AG04450 (cell line): Measurements from ENCODE around the gene SGPL1. TPM values are rescaled to one million over a fixed set of nuclear protein-coding genes. Genes with fewer than 3 reads are reported as not detected.

ENCODE experiments used
- CTCF ChIA-PET: fragments of 300-600, 350-600 bp; formaldehyde crosslinking; extraction: SDS; loops from one replicate; lab custom pipeline; 2022; ENCODE audit warnings: antibody characterized with exemption, inconsistent platforms; lab: Charles Lee
- POLR2A ChIA-PET: fragments of 350-600 bp; formaldehyde crosslinking; extraction: SDS; loops from one replicate; lab custom pipeline; 2021; ENCODE audit warnings: antibody characterized with exemption, inconsistent platforms; lab: Yijun Ruan, JAX
- DNase-seq: peaks from one replicate; pipeline ENCODE4 v3.0.0-alpha.2; 2011; ENCODE audit warnings: low read depth, low spot score
- H3K27ac ChIP-seq: one replicate; pipeline ENCODE4 v1.5.1; 2012; ENCODE audit warnings: low read depth, low read length, control low read depth
- H3K27me3 ChIP-seq: one replicate; pipeline ENCODE4 v1.6.0; 2012; ENCODE audit warnings: low read length; ENCODE audit not compliant: control insufficient read depth, insufficient read depth
- H3K4me3 ChIP-seq: 2 replicates; pipeline ENCODE4 v1.5.1; 2011; ENCODE audit warnings: mild to moderate bottlenecking, low read depth, low read length, control low read depth
- H3K9me3 ChIP-seq: 2 replicates; pipeline ENCODE4 v1.5.1; 2012; ENCODE audit warnings: low read length; ENCODE audit not compliant: control insufficient read depth, insufficient read depth
- polyA plus RNA-seq: library from polyadenylated mRNA; depleted of rRNA; stranded (reverse); fragments of >200 nt; gene quantifications from 2 replicates; pipeline ENCODE4 v1.2.3, GENCODE V29; 2011
- TF ChIP-seq, protein P1 (sequence below): IDR thresholded peaks from 2 replicates; pipeline ENCODE4 v1.5.1; 2011; ENCODE audit warnings: low read depth, low read length, control low read depth, inconsistent platforms

SGPL1 gene
- polyA plus RNA-seq, 1 experiment = 30.8 TPM

DNA sequence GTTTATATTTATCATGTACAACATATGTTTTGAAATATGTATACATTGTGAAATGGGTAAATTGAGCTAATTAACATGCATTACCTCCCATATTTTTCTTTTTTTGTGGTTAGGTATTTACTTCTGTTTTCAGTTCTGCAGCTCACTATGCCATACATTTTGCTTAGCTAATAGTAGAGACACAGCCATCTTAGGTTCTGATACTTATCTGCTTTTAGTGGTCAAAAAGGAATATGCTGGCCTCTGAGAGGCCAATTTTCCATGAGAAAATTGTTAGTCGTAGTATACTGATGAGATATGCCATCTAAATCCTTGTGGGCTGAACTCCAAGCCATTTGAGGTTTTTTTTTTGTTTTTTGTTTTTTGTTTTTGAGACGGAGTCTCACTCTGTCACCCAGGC is 31.0 kb downstream of the SGPL1 start:
- no peak for DNase-seq
- H3K27ac ChIP-seq = no peak overlapping the region
- CTCF ChIA-PET = interaction anchor here (1.1 kb wide), 1 partner anchor 34 kb away, joined by 3 read pairs; no protein-coding TSS in a partner anchor
- TF ChIP-seq, protein P1, sequence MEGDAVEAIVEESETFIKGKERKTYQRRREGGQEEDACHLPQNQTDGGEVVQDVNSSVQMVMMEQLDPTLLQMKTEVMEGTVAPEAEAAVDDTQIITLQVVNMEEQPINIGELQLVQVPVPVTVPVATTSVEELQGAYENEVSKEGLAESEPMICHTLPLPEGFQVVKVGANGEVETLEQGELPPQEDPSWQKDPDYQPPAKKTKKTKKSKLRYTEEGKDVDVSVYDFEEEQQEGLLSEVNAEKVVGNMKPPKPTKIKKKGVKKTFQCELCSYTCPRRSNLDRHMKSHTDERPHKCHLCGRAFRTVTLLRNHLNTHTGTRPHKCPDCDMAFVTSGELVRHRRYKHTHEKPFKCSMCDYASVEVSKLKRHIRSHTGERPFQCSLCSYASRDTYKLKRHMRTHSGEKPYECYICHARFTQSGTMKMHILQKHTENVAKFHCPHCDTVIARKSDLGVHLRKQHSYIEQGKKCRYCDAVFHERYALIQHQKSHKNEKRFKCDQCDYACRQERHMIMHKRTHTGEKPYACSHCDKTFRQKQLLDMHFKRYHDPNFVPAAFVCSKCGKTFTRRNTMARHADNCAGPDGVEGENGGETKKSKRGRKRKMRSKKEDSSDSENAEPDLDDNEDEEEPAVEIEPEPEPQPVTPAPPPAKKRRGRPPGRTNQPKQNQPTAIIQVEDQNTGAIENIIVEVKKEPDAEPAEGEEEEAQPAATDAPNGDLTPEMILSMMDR = no peak
- POLR2A ChIA-PET = no interaction called here
- no peak overlapping the region for H3K4me3 ChIP-seq
- H3K27me3 ChIP-seq = no peaks in the 10 kb centered on the region
- H3K9me3 ChIP-seq = no peaks in the 10 kb centered on the region

DNA sequence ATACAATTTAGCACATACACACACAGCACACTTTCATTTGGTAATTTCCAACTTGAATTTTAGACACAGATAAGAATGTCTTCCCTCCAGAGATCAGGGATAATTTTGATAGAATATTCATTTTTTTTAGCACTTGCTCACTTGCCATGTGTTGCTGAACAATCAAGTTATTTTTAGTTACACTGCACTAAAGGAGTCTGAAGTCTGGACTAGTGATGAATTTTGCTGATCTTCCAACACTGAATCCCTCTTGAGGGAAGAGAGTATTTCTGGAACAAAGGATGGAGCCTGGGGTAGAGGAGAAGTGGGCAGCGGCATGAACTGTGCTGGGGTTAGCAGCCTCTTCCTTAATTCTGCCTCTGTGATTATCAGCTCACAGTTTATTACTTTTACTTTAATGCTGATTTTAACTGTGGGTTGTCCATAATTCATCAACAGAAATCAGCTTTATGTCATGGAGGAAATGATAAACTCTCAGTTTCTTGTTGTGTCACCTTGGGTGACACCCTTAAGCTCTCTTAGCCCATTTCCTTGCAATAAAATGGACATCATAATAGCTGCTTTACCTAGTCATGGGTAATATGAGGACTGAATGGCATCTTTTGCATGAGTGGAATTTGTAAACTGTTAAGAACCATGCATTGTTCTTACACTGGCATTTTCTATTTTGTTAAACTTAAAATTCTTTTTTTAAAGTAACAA is 32.1 kb downstream of the SGPL1 start:
- ChIA-PET CTCF (no interaction called here), POLR2A (no interaction called here)
- H3K27ac ChIP-seq = no peak overlapping the region
- DNase-seq = no peak
- no peaks in the 10 kb centered on the region for H3K9me3 ChIP-seq
- TF ChIP-seq, protein P1 = no peak
- no peaks in the 10 kb centered on the region for H3K27me3 ChIP-seq
- no peak overlapping the region for H3K4me3 ChIP-seq

DNA sequence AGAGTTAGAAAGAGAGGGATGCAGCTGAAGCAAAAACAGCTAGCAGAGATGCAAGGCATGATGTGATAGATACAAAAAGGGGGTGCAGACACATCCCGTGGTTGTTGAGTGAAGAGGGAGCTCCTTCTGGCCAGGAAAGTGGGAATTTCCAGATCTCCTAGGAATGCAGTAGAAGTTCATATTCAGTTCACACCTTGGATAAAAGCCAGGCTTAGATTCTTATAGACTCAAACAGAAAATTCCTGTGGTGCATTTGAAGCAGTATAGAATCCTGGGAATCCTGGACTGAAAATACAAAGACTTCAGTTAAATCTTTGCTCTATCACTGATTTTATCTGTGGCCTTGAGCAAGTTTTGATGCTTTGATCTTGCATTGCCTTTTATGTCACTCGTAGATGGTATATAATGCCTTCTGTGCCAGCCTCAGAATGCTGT is 33.9 kb downstream of the SGPL1 start:
- TF ChIP-seq, protein P1 = no peak
- CTCF ChIA-PET = no interaction called here

DNA sequence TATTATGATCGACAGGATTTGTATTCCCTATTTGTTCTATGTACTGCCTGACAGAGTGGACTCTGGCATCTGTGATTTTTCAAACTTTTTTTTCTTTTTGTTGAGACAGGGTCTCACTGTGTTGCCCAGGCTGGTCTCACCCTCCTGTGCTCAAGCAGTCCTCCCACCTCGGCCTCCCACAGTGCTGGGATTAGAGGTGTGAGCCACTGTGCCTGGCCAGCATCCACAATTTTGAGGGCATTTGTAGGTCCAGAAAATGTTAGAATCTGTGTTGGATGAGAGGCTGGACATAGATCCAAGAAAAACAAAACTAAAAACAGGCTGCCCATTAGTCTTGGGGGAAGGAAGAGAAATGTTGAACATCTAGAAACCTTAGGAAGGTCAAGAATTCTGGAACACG is 34.3 kb downstream of the SGPL1 start:
- no peak for DNase-seq

More for the DNA sequence above, 33.9 kb downstream of the SGPL1 start:
- Histone ChIP-seq H3K9me3 (no peaks in the 10 kb centered on the region), H3K27ac (peak overlapping the region; percentile 49), H3K4me3 (no peak overlapping the region), H3K27me3 (no peaks in the 10 kb centered on the region)
- POLR2A ChIA-PET = no interaction called here
- peak; percentile 77 for DNase-seq

More for the DNA sequence above, 34.3 kb downstream of the SGPL1 start:
- TF ChIP-seq, protein P1 = no peak
- Histone ChIP-seq H3K27ac (peak overlapping the region; percentile 40), H3K27me3 (no peaks in the 10 kb centered on the region), H3K9me3 (no peaks in the 10 kb centered on the region), H3K4me3 (no peak overlapping the region)
- POLR2A ChIA-PET = no interaction called here
- CTCF ChIA-PET = no interaction called here
